ENCODE results near the gene CCNB2.

The CCNB2 gene

GRCh38 chr15:59116771-59117170 lies 11.8 kb downstream of the CCNB2 start:
- no peaks in the 10 kb centered on the region for H3F3A ChIP-seq (ENCODE audit: low read depth)
- no peak overlapping the region for H2AFZ ChIP-seq (ENCODE audit: low read length)
- H3K9ac ChIP-seq (ENCODE audit: low read depth, low read length, poor library complexity, severe bottlenecking) = no peak overlapping the region
- H3K4me1 ChIP-seq (ENCODE audit: insufficient read depth, low read length, poor library complexity, severe bottlenecking) = peaks cover 9% of the 10 kb centered on the region
- no peaks in the 10 kb centered on the region for H3K27me3 ChIP-seq (ENCODE audit: insufficient read depth, low read length, poor library complexity, severe bottlenecking)
- H3K36me3 ChIP-seq (ENCODE audit: insufficient read depth, low read length) = peaks cover 82% of the 10 kb centered on the region
- peaks cover 83% of the 10 kb centered on the region for H3K79me2 ChIP-seq (ENCODE audit: insufficient read depth, low read length)
- TF ChIP-seq EZH2phosphoT487 (IDR thresholded peaks at IDR 0.05; ENCODE audit: borderline replicate concordance) (no peak), CTCF (conservative IDR thresholded peaks at IDR 0.05; ENCODE audit: low read length) (no peak)
- H3K9me3 ChIP-seq (ENCODE audit: insufficient read depth, low read depth, low read length) = no peaks in the 10 kb centered on the region
- peaks cover 5% of the 10 kb centered on the region for H4K20me1 ChIP-seq (ENCODE audit: insufficient read depth, low read length, poor library complexity, severe bottlenecking)
- H3K4me2 ChIP-seq (ENCODE audit: low read depth, low read length, poor library complexity, severe bottlenecking) = no peak overlapping the region
- no peak overlapping the region for H3K4me3 ChIP-seq (ENCODE audit: low read length, poor library complexity, severe bottlenecking)
- no peaks in the 10 kb centered on the region for H3K9me2 ChIP-seq (replicated peaks; ENCODE audit: low read depth, low read length)

GRCh38 chr15:59119625-59120024 lies 14.7 kb downstream of the CCNB2 start:
- H3K79me2 ChIP-seq (ENCODE audit: insufficient read depth, low read length) = peaks cover 79% of the 10 kb centered on the region
- H3K36me3 ChIP-seq (ENCODE audit: insufficient read depth, low read length) = peaks cover 90% of the 10 kb centered on the region

GRCh38 chr15:59120937-59121336 lies 16.0 kb downstream of the CCNB2 start:
- peaks cover 83% of the 10 kb centered on the region for H3K79me2 ChIP-seq (ENCODE audit: insufficient read depth, low read length)
- no peak for TF ChIP-seq EZH2phosphoT487 (IDR thresholded peaks at IDR 0.05; ENCODE audit: borderline replicate concordance)
- no peak for TF ChIP-seq CTCF (conservative IDR thresholded peaks at IDR 0.05; ENCODE audit: low read length)
- H3K9me3 ChIP-seq (ENCODE audit: insufficient read depth, low read depth, low read length) = no peaks in the 10 kb centered on the region
- no peak overlapping the region for H3K4me3 ChIP-seq (ENCODE audit: low read length, poor library complexity, severe bottlenecking)
- no peaks in the 10 kb centered on the region for H3K27me3 ChIP-seq (ENCODE audit: insufficient read depth, low read length, poor library complexity, severe bottlenecking)
- no peaks in the 10 kb centered on the region for H3F3A ChIP-seq (ENCODE audit: low read depth)
- no peak overlapping the region for H2AFZ ChIP-seq (ENCODE audit: low read length)
- H4K20me1 ChIP-seq (ENCODE audit: insufficient read depth, low read length, poor library complexity, severe bottlenecking) = peaks cover 3% of the 10 kb centered on the region
- H3K9me2 ChIP-seq (replicated peaks; ENCODE audit: low read depth, low read length) = no peaks in the 10 kb centered on the region
- H3K36me3 ChIP-seq (ENCODE audit: insufficient read depth, low read length) = peaks cover 90% of the 10 kb centered on the region
- H3K4me1 ChIP-seq (ENCODE audit: insufficient read depth, low read length, poor library complexity, severe bottlenecking) = no peaks in the 10 kb centered on the region
- H3K9ac ChIP-seq (ENCODE audit: low read depth, low read length, poor library complexity, severe bottlenecking) = no peak overlapping the region
- H3K4me2 ChIP-seq (ENCODE audit: low read depth, low read length, poor library complexity, severe bottlenecking) = no peak overlapping the region

More at GRCh38 chr15:59119625-59120024, 14.7 kb downstream of the CCNB2 start:
- H4K20me1 ChIP-seq (ENCODE audit: insufficient read depth, low read length, poor library complexity, severe bottlenecking) = peaks cover 3% of the 10 kb centered on the region
- TF ChIP-seq CTCF (conservative IDR thresholded peaks at IDR 0.05; ENCODE audit: low read length) = no peak
- no peak for TF ChIP-seq EZH2phosphoT487 (IDR thresholded peaks at IDR 0.05; ENCODE audit: borderline replicate concordance)
- H3K9ac ChIP-seq (ENCODE audit: low read depth, low read length, poor library complexity, severe bottlenecking) = no peak overlapping the region
- no peak overlapping the region for H3K4me2 ChIP-seq (ENCODE audit: low read depth, low read length, poor library complexity, severe bottlenecking)
- H3K9me2 ChIP-seq (replicated peaks; ENCODE audit: low read depth, low read length) = no peaks in the 10 kb centered on the region
- no peaks in the 10 kb centered on the region for H3K4me1 ChIP-seq (ENCODE audit: insufficient read depth, low read length, poor library complexity, severe bottlenecking)
- no peak overlapping the region for H3K4me3 ChIP-seq (ENCODE audit: low read length, poor library complexity, severe bottlenecking)
- no peaks in the 10 kb centered on the region for H3K27me3 ChIP-seq (ENCODE audit: insufficient read depth, low read length, poor library complexity, severe bottlenecking)
- H3F3A ChIP-seq (ENCODE audit: low read depth) = no peaks in the 10 kb centered on the region
- H2AFZ ChIP-seq (ENCODE audit: low read length) = no peak overlapping the region
- H3K9me3 ChIP-seq (ENCODE audit: insufficient read depth, low read depth, low read length) = no peaks in the 10 kb centered on the region

Measured in Loucy (cell line).